Cerebellar nuclear complex (tissue), 1 donor: ENCODE results near the gene PC.
"Not testable (repeated sequence)": the region's sequence is repeated elsewhere in the genome, so short reads cannot be mapped to it uniquely, and the experiment has no call there.

Experiments used
- DNase-seq, 2 experiments: peaks; one replicate each; lab custom pipeline; 2025; lab: John Stamatoyannopoulos, UW

The PC gene

DNA sequence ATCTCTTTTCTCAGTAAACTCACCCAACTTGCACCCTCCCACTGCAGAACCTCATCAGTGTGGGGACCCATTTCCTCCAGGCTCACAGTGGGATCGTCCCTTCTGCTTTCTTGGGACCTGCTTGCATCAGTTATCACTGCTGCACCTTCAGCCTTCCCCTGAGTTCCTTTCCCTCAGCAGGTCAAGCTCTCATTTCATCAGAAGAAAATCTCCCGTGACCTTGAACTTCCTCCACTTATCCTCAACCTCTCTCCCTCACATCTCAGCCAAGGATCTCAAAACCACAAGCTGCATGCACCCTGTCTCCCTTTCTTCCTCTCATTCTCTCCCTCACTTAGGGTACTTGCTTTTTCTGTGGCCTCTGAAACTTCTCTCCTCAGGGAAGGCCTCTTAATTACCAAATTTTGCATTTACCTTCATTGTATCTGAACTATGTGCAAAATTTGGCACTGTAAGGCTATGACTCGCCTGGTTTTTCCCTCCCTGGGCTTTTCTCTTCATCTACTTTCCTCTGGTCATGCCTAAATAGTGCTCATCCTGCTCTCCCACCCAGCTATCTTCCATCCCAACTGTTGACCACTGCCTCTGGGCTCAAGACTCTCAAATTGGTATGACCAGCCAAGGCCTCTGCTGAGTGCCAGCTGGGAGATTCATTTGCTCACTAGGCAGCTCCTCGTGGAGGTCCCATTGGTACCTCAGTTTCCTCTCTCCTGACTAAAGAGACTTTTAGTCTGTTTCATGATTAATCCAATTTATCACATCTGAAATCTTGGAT is 117.7 kb downstream of the PC start:
- DNase-seq: no peak

DNA sequence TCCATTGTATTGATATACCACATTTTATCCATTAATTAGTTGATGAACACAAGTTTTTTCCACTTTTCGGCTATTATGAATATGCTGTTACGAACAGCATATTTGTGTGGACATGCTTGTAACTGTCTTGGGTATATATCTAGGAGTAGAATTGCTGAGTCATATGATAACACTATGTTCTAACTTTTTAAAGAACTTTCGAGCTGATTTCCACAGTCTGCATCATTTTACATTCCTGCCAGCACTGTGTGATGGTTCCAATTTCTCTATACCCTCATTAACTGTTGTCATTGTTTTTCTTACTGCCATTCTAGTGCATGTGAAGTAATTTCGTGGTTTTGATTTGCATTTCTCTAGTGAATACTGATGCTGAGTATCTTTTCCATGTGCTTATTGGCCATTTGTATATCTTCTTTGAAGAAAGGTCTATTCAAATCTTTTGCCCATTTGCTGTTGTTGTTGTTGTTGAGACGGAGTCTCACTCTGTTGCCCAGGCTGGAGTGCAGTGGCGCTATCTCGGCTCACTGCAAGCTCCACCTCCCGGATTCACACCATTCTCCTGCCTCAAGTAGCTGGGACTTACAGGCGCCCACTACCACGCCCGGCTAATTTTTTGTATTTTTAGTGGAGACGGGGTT is 122.3 kb downstream of the PC start:
- DNase-seq: no peak

DNA sequence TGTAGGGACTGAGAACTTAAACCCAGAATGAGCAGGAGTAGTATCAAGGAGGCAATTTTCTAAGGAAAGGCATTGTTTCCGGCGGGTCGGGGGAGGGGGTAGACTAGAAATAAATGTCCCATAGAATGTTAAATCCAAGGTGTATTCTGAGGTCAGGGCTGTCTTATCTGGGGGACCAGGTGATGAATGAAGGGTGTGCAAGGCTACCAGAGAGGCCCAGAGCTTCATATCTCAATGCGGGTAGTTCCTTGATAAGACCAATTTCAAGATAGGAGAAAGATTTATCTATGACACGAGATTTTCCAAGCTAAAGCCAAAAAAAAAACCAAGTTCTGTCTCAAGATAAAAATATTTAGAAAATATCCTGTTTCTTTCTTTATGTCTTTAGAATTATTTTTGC is 123.2 kb downstream of the PC start:
- no peak for DNase-seq

DNA sequence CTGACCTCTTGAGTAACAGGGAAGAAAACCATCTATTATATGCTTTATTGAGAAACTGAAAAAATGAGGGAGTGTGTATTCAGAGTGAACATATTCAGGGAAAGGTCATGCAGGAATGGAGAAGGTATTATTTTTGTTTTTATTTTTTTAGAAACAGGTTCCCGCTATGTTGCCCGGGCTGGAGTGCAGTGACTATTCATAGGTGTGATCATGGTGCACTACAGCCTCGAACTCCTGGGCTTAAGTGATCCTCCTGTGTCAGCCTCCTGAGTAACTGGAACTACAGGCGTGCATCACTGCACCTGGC is 123.7 kb downstream of the PC start:
- DNase-seq: no peak

DNA sequence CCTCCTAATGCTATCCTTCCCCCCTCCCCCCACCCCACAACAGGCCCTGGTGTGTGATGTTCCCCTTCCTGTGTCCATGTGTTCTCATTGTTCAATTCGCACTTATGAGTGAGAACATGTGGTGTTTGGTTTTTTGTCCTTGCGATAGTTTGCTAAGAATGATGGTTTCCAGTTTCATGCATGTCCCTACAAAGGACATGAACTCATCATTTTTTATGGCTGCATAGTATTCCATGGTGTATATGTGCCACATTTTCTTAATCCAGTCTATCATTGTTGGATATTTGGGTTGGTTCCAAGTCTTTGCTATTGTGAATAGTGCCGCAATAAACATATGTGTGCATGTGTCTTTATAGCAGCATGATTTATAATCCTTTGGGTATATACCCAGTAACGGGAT is 133.6 kb downstream of the PC start:
- DNase-seq: not testable (repeated sequence)

DNA sequence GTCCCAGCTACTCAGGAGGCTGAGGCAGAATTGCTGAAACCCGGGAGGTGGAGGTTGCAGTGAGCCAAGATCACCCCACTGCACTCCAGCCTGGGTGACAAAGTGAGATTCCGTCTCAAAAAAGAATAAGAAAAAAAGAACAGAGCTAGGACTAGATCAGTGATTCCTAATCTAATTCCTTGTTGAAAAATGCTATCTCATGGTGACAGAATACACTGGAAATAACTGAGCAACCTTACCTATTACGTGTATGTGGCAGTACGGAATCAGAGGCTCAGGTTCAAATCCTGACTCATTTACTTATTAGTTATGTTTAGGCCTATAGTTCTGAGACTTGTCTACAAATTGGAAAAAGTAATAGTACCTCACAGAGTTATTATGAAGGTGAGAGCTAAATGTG is 134.5 kb downstream of the PC start:
- DNase-seq: no peak

DNA sequence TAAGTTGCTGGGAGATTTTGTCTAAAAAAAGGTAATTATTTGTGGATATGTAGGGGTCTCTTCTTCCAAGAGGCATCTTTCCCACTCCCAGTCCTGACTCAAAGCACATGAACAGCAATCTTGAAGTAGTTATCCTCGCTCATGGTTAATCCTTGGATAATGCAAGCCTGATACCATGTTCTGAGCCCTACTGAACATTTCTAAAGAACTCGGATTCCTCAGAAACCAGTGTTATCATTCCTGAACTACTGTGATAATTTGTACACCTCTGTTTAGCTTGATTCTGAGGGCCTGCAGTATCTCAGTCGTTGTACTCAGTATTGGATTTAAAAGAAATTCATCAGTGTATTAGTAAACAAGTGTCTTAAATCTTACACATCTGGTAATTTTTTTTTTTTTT is 137.3 kb downstream of the PC start:
- no peak for DNase-seq

DNA sequence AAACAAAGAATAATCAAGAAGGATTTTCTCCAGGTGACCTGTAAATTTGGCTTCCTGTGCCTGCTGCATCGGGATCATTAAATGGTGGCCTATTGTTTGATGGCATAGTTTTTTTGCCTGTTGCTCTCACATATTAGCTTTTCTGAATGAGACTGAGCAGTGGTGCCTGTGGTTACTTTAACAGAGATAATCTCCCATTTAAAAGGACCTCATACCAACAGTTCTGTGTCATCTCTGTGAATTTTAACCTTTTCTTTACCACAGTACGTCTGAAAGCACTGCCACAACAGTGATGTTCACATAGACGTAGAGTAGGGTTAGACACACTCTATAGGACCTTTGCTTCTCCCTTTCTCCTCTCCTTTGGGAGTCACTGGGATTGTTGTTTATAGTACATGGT is 137.8 kb downstream of the PC start:
- DNase-seq: no peak

DNA sequence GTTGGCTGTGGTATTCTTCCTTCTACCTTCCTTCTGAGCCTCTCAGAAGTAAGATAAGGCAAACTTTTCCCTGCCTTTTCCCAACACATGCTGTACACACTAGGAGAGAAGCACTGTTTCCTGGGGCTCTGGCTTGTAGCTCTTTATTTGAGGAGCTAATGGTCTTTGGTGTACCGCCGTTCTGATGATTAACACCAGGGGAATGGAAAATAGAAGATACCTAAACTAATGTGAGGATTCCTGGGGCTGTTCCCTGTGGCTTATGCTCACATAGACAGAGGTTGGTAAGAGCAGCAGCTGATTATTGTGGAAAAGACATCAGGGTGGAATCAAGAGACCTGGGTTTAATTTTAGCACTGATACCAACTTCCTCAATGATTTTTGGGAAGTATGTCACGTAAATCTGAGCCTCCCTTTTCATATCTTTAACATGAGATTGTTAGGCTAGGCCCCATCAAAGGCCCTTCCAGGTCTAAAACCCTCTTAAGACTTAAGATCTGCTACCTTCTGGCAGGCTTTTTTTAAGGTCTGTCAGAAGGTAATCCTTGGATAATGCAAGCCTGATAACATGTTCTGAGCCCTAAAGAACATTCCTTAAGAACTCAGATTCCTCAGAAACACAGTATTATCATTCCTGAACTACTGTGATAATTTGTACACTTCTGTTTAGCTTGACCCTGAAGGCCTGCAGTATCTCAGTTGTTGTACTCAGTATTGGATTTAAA is 139.8 kb downstream of the PC start:
- DNase-seq: no peak

DNA sequence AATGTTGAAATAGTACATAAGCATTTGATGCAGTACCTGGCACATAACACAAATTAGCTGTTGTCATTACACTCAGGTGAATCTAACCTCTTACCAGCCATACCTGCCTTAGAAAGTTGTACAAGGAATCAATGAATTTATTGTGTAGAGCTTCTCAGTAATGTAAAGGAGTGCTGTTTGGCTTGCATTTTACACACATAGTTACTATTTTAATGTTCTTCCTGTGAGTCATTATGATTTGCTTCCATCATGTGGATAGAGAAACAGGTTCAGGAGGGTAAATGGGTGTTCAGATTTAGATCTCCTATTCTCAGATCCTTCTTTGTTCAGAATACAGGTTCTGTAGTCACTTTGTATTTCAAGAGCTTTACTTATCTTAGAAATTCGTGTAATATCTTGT is 142.5 kb downstream of the PC start:
- DNase-seq: no peak

DNA sequence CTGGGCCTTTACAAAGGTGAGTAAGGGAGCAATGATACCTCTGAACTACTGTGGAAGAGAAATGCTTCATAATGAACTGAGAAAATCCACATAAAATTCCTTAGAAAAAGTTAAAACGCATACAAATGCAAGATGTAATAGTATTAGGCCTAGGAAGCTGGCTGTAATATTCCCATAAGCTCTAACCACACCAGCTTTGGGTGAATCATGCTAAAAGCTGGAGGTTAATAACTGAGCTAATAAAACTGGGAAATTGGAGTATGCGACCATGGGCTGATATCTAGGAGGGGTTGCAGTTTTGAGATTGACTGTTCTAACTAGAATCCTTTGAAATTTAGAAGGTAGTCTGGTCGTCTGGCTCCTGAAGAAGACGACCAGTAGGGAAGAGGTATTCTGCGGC is 143.5 kb downstream of the PC start:
- no peak for DNase-seq

DNA sequence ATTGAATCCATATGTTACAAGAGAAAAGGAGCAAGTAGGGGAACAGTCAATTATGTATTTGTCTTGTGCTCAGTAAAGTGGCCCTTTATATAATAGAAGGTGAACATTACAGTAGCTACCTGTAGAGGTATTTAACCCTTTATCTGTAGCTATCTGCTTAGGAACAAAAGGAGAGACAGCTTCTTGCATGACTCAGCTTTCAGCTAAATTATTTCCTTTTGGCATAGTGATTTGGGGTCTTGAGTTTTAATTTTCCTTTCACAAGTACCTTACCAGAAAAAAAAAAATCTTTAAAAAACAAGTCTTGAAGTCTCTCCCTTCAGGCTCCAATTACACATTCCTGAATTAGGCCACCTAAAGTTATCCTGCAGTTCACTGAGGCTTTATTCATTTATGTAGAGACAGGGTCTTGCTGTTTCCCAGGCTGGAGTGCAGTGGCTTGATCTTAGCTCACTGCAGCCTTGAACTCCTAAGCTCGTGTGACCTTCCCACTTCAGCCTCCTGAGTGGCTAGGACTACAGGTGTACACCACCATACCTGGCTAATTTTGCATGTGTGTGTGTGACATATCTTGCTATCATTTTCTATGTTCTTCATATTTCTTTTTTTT is 147.5 kb downstream of the PC start:
- no peak for DNase-seq

DNA sequence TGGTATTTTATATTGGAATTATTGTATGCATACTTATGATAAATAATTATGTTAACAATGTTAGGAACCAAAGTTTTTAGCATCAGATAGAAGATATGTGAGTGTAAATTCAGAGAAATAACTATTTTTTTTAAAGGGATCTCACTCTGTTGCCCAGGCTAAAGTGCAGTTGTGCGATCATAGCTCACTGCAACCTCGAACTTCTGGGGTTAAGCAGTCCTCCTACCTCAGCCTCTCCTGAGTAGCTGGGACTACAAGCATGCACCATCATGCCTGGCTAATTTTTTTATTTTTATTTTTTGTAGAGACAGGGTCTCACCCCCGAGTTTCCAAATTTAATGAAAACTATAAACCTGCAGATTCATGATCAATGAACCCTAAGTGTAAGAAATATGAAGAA is 148.6 kb downstream of the PC start:
- DNase-seq: no peak

DNA sequence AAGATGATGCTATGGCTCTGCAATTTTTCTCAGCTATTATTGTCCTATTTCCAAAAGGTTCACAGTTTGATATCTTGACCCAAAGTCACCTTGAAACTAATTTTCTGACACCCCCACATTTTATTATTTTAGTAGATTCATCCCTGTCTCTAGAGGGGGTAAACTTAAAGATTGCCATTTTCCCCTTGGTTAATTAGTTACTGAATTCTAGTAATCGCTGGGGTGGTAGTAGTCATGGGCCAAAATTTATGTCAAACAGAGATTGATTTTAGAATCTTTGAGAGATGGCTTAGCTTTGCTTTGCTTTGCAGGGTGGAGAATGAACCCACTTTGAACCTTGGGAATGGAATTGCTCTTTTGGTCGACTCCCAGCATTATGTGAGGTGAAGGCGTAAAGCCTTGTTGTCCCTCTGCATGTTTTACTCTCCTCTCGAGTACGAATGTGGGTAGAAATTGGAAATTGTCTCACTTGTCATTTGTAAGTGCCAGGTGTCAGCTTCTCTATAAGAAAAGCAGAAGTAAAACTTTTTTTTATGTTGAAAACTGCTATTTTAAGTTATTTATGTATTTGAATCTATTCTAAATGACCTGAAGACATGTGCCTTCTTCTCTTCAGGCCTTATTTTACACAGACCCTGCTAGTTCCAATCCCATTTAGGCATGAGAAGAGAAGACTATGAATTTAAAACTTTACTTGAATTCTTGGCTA is 157.3 kb downstream of the PC start:
- DNase-seq: no peak

DNA sequence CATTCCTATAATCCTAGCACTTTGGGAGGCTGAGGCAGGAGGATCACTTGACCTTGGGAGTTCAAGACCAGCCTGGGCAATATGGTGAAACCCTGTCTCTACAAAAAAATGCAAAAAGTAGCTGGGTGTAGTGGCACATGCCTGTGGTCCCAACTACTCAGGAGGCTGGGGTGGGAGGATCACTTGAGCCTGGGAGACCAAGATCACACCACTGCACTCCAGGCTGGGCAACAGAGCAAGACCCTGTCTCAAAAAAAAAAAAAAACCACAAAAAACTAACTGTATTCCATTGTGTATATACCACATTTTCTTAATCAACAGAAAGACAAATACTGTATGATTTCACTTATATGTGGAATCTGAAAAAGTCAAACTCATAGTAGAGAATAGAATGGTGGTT is 158.4 kb downstream of the PC start:
- DNase-seq: not testable (repeated sequence)
